ENCODE measurements around the gene TMED5.

TMED5 gene

GRCh38 chr1:93124556-93125355 is 55.5 kb downstream of the TMED5 start:
- Mint-ChIP-seq H3K4me3 (no peak overlapping the region), H3K36me3 (peaks cover 6% of the 10 kb centered on the region), H3K9me3 (no peaks in the 10 kb centered on the region), H3K4me1 (no peaks in the 10 kb centered on the region), H3K27me3 (no peaks in the 10 kb centered on the region), H3K27ac (peak overlapping the region; percentile 24)
- ATAC-seq (ENCODE audit: low read depth): no peak
- no peak for DNase-seq (ENCODE audit: low spot score in 2 of 2)

GRCh38 chr1:93123201-93123783 is 56.9 kb downstream of the TMED5 start:
- H3K9me3 Mint-ChIP-seq: no peaks in the 10 kb centered on the region
- no peak overlapping the region for H3K4me3 Mint-ChIP-seq
- DNase-seq (ENCODE audit: low spot score in 2 of 2) (no peak), ATAC-seq (ENCODE audit: low read depth) (no peak)
- H3K27me3 Mint-ChIP-seq: no peaks in the 10 kb centered on the region
- no peak overlapping the region for H3K27ac Mint-ChIP-seq
- H3K4me1 Mint-ChIP-seq: no peaks in the 10 kb centered on the region
- H3K36me3 Mint-ChIP-seq: peaks cover 6% of the 10 kb centered on the region

GRCh38 chr1:93120614-93121013 is 59.6 kb downstream of the TMED5 start:
- H3K36me3 Mint-ChIP-seq: peaks cover 10% of the 10 kb centered on the region
- ATAC-seq (ENCODE audit: low read depth) (no peak), DNase-seq (ENCODE audit: low spot score in 2 of 2) (no peak)
- no peaks in the 10 kb centered on the region for H3K4me1 Mint-ChIP-seq
- no peak overlapping the region for H3K27ac Mint-ChIP-seq
- H3K27me3 Mint-ChIP-seq: no peaks in the 10 kb centered on the region
- H3K9me3 Mint-ChIP-seq: no peaks in the 10 kb centered on the region
- no peak overlapping the region for H3K4me3 Mint-ChIP-seq

GRCh38 chr1:93114391-93114790 is 65.8 kb downstream of the TMED5 start:
- DNase-seq (ENCODE audit: low spot score in 2 of 2) (no peak), ATAC-seq (ENCODE audit: low read depth) (no peak)
- no peak overlapping the region for H3K27ac Mint-ChIP-seq
- no peaks in the 10 kb centered on the region for H3K27me3 Mint-ChIP-seq
- no peaks in the 10 kb centered on the region for H3K9me3 Mint-ChIP-seq
- no peak overlapping the region for H3K4me3 Mint-ChIP-seq
- H3K4me1 Mint-ChIP-seq: peaks cover 15% of the 10 kb centered on the region
- H3K36me3 Mint-ChIP-seq: peaks cover 11% of the 10 kb centered on the region

GRCh38 chr1:93113127-93113526 is 67.1 kb downstream of the TMED5 start:
- no peak overlapping the region for H3K4me3 Mint-ChIP-seq
- peaks cover 3% of the 10 kb centered on the region for H3K9me3 Mint-ChIP-seq
- H3K27me3 Mint-ChIP-seq: no peaks in the 10 kb centered on the region
- H3K4me1 Mint-ChIP-seq: peaks cover 20% of the 10 kb centered on the region
- H3K36me3 Mint-ChIP-seq: peaks cover 17% of the 10 kb centered on the region
- DNase-seq (ENCODE audit: low spot score in 2 of 2) (no peak), ATAC-seq (ENCODE audit: low read depth) (no peak)
- H3K27ac Mint-ChIP-seq: no peak overlapping the region

GRCh38 chr1:93111561-93111960 is 68.7 kb downstream of the TMED5 start:
- peaks cover 6% of the 10 kb centered on the region for H3K9me3 Mint-ChIP-seq
- DNase-seq (ENCODE audit: low spot score in 2 of 2): no peak
- H3K27ac Mint-ChIP-seq: peak overlapping the region; percentile 39
- peaks cover 23% of the 10 kb centered on the region for H3K4me1 Mint-ChIP-seq
- no peak for ATAC-seq (ENCODE audit: low read depth)
- H3K4me3 Mint-ChIP-seq: no peak overlapping the region
- H3K27me3 Mint-ChIP-seq: no peaks in the 10 kb centered on the region
- peaks cover 30% of the 10 kb centered on the region for H3K36me3 Mint-ChIP-seq

- H3K4me3 Mint-ChIP-seq: no peak overlapping the region
- peaks cover 29% of the 10 kb centered on the region for H3K36me3 Mint-ChIP-seq
- H3K4me1 Mint-ChIP-seq: peaks cover 23% of the 10 kb centered on the region
- H3K9me3 Mint-ChIP-seq: peaks cover 6% of the 10 kb centered on the region
- no peaks in the 10 kb centered on the region for H3K27me3 Mint-ChIP-seq
- peak overlapping the region; percentile 39 for H3K27ac Mint-ChIP-seq
- DNase-seq (ENCODE audit: low spot score in 2 of 2): no peak
- ATAC-seq (ENCODE audit: low read depth): no peak
These were observed 69.1 kb downstream of the TMED5 start for GRCh38 chr1:93111065-93111464.

GRCh38 chr1:93109578-93109977 is 70.6 kb downstream of the TMED5 start:
- no peak for ATAC-seq (ENCODE audit: low read depth)
- Mint-ChIP-seq H3K27ac (no peak overlapping the region), H3K4me1 (peaks cover 28% of the 10 kb centered on the region), H3K27me3 (no peaks in the 10 kb centered on the region), H3K4me3 (no peak overlapping the region), H3K36me3 (peaks cover 34% of the 10 kb centered on the region), H3K9me3 (peaks cover 6% of the 10 kb centered on the region)
- DNase-seq (ENCODE audit: low spot score in 2 of 2): no peak

- DNase-seq (ENCODE audit: low spot score in 2 of 2) (no peak), ATAC-seq (ENCODE audit: low read depth) (no peak)
- peaks cover 34% of the 10 kb centered on the region for H3K36me3 Mint-ChIP-seq
- H3K27me3 Mint-ChIP-seq: no peaks in the 10 kb centered on the region
- H3K27ac Mint-ChIP-seq: no peak overlapping the region
- H3K9me3 Mint-ChIP-seq: peaks cover 6% of the 10 kb centered on the region
- H3K4me1 Mint-ChIP-seq: peaks cover 28% of the 10 kb centered on the region
- no peak overlapping the region for H3K4me3 Mint-ChIP-seq
These were observed 71.9 kb downstream of the TMED5 start for GRCh38 chr1:93108335-93108734.

- H3K4me3 Mint-ChIP-seq: no peak overlapping the region
- H3K27ac Mint-ChIP-seq: no peak overlapping the region
- DNase-seq (ENCODE audit: low spot score in 2 of 2): no peak
- no peaks in the 10 kb centered on the region for H3K27me3 Mint-ChIP-seq
- no peak for ATAC-seq (ENCODE audit: low read depth)
- peaks cover 28% of the 10 kb centered on the region for H3K4me1 Mint-ChIP-seq
- H3K9me3 Mint-ChIP-seq: peaks cover 6% of the 10 kb centered on the region
- H3K36me3 Mint-ChIP-seq: peaks cover 32% of the 10 kb centered on the region
These were observed 72.8 kb downstream of the TMED5 start for GRCh38 chr1:93107395-93107794.

GRCh38 chr1:93106226-93106625 is 74.0 kb downstream of the TMED5 start:
- Mint-ChIP-seq H3K4me1 (peaks cover 28% of the 10 kb centered on the region), H3K27me3 (no peaks in the 10 kb centered on the region), H3K36me3 (peaks cover 32% of the 10 kb centered on the region)

GRCh38 chr1:93102142-93102541 is 78.1 kb downstream of the TMED5 start:
- no peaks in the 10 kb centered on the region for H3K9me3 Mint-ChIP-seq
- H3K4me1 Mint-ChIP-seq: peaks cover 28% of the 10 kb centered on the region
- DNase-seq (ENCODE audit: low spot score in 2 of 2) (no peak), ATAC-seq (ENCODE audit: low read depth) (no peak)
- no peak overlapping the region for H3K4me3 Mint-ChIP-seq
- no peaks in the 10 kb centered on the region for H3K27me3 Mint-ChIP-seq
- peaks cover 16% of the 10 kb centered on the region for H3K36me3 Mint-ChIP-seq
- peak overlapping the region; percentile 56 for H3K27ac Mint-ChIP-seq

More at GRCh38 chr1:93106226-93106625, 74.0 kb downstream of the TMED5 start:
- no peak for ATAC-seq (ENCODE audit: low read depth)
- Mint-ChIP-seq H3K27ac (no peak overlapping the region), H3K4me3 (no peak overlapping the region), H3K9me3 (peaks cover 6% of the 10 kb centered on the region)
- no peak for DNase-seq (ENCODE audit: low spot score in 2 of 2)
